Astrocyte (in vitro differentiated cells and primary cell): ENCODE results near the gene KIAA0232.

Experiments used
- CTCF ChIP-seq: IDR thresholded peaks from 2 replicates; pipeline ENCODE4 v1.5.1; 2011; ENCODE audit warnings: low read depth, mild to moderate bottlenecking, inconsistent platforms, low read length, moderate library complexity; ENCODE audit not compliant: insufficient read depth
- EZH2 ChIP-seq: IDR thresholded peaks from 2 replicates; pipeline ENCODE4 v1.6.1; 2012; ENCODE audit warnings: mild to moderate bottlenecking, low read length, inconsistent platforms; ENCODE audit not compliant: insufficient read depth

- no peak for TF ChIP-seq CTCF
- no peak for TF ChIP-seq EZH2
These were observed 101.9 kb downstream of the KIAA0232 start for GRCh38 chr4:6884341-6884870.
